Frontal cortex (tissue), 4 donors: ENCODE data around the gene ASPM. TPM values are rescaled to one million over a fixed set of nuclear protein-coding genes. Genes with fewer than 3 reads are reported as not detected.

ENCODE experiments used
- DNase-seq, 2 donors: peaks; one replicate each; pipeline ENCODE4 v3.0.0; 2012; ENCODE audit warnings: low spot score in 2 of 2
- FAIRE-seq: peaks from 2 replicates; lab custom pipeline; 2012; peaks lifted over from hg19 to GRCh38; lab: Jason Lieb, UNC
- total RNA-seq: library from RNA; depleted of rRNA; stranded (reverse); fragments of >200 nt; gene quantifications from one replicate; pipeline ENCODE4 v1.2.3, GENCODE V29; 2014
- donor health status: control.
- donor health status: control.
- donor health status: control.

ASPM gene, protein sequence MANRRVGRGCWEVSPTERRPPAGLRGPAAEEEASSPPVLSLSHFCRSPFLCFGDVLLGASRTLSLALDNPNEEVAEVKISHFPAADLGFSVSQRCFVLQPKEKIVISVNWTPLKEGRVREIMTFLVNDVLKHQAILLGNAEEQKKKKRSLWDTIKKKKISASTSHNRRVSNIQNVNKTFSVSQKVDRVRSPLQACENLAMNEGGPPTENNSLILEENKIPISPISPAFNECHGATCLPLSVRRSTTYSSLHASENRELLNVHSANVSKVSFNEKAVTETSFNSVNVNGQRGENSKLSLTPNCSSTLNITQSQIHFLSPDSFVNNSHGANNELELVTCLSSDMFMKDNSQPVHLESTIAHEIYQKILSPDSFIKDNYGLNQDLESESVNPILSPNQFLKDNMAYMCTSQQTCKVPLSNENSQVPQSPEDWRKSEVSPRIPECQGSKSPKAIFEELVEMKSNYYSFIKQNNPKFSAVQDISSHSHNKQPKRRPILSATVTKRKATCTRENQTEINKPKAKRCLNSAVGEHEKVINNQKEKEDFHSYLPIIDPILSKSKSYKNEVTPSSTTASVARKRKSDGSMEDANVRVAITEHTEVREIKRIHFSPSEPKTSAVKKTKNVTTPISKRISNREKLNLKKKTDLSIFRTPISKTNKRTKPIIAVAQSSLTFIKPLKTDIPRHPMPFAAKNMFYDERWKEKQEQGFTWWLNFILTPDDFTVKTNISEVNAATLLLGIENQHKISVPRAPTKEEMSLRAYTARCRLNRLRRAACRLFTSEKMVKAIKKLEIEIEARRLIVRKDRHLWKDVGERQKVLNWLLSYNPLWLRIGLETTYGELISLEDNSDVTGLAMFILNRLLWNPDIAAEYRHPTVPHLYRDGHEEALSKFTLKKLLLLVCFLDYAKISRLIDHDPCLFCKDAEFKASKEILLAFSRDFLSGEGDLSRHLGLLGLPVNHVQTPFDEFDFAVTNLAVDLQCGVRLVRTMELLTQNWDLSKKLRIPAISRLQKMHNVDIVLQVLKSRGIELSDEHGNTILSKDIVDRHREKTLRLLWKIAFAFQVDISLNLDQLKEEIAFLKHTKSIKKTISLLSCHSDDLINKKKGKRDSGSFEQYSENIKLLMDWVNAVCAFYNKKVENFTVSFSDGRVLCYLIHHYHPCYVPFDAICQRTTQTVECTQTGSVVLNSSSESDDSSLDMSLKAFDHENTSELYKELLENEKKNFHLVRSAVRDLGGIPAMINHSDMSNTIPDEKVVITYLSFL (N-terminal part only)
- total RNA-seq = 7.3 TPM

DNA sequence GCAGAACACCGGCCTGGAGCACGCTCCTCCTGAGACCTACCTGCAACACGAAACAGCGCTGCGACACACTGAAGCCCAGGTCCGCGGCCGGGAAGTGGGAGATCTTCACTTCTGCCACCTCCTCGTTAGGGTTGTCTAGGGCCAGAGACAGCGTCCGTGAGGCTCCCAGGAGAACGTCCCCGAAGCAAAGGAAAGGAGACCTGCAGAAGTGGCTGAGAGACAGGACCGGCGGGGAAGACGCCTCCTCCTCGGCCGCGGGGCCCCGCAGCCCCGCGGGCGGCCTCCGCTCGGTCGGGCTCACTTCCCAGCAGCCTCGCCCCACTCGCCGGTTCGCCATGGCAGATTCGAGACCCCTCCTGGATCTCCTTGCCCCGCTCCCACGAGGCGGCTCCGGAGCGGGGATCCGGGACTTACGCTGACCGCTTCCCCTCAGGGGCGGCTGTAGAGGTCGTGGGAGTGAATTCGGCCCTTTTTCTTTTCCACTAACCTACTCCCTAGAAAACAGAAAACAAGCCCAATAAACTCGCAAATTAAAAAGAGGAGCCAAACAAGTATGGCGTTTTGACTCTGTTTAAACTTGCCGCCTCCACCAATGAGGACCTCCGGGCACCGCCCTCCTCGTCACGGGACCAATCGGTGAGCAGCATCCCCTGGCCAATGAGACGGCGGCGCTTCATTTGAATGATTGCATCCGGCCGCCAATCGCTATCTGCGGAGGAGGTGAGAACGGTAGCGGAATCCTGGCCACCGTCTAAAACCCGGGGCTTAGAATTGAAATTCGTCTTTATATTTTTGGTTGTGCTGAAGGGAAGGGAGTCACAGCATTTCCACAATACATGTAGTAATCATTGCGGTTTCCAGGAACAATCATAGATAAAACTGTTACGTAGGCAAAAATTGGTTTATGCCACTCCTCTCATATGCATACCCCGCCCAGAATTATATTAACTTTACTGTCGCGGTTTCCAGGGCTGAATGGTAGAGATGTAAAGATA is at the start of gene ASPM:
Gene ASPM (minus strand): TSS at position 569 of the 995 bp plus-strand sequence. CDS start 232 bp downstream, at position 337.
- FAIRE-seq (peak; percentile 81), DNase-seq (peak; percentile 73 to 87)

- no peak for DNase-seq
- FAIRE-seq = no peak
Measured at GRCh38 chr1:197195100-197195499, 48.6 kb upstream of the ASPM start.

GRCh38 chr1:197184190-197184589 is 37.7 kb upstream of the ASPM start:
- DNase-seq (no peak), FAIRE-seq (no peak)

DNA sequence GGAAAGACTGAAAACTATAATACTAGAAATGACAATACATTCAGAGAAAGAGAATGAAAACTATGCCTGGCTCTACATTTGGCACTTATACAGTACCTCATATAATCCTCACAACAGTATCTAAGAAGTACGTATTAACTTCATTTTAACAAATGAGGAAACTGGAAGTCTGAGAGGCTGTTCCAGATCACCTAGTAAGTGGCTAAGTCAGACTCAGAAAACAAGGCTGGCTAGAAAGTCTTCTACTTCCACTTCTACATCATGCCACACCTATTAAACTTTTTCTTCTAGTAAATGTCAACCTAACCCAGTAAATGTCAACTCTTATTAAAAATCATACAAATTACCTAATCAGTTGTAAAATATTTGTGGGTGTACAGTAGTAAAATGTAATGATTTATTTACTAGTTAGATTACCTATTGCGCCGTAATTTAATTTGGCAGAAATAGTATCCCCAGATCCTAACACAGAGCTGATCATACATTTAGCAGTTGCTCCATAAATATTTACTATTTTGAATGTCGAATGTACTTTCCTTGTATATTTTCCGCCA is 36.8 kb upstream of the ASPM start:
- DNase-seq (no peak), FAIRE-seq (no peak)

GRCh38 chr1:197182716-197183115 is 36.2 kb upstream of the ASPM start:
- FAIRE-seq (no peak), DNase-seq (no peak)

GRCh38 chr1:197181982-197182381 is 35.5 kb upstream of the ASPM start:
- no peak for FAIRE-seq
- no peak for DNase-seq

GRCh38 chr1:197180252-197180878 is 33.9 kb upstream of the ASPM start:
- FAIRE-seq (no peak), DNase-seq (peak in 1 of 2 donors; percentile 5)

GRCh38 chr1:197178998-197179397 is 32.5 kb upstream of the ASPM start:
- FAIRE-seq (no peak), DNase-seq (no peak)

GRCh38 chr1:197174818-197175217 is 28.3 kb upstream of the ASPM start:
- no peak for DNase-seq
- FAIRE-seq = no peak

GRCh38 chr1:197173571-197174507 is 27.4 kb upstream of the ASPM start:
- FAIRE-seq (no peak), DNase-seq (no peak)

GRCh38 chr1:197171531-197171930 is 25.1 kb upstream of the ASPM start:
- no peak for DNase-seq
- FAIRE-seq = peak; percentile 6

DNA sequence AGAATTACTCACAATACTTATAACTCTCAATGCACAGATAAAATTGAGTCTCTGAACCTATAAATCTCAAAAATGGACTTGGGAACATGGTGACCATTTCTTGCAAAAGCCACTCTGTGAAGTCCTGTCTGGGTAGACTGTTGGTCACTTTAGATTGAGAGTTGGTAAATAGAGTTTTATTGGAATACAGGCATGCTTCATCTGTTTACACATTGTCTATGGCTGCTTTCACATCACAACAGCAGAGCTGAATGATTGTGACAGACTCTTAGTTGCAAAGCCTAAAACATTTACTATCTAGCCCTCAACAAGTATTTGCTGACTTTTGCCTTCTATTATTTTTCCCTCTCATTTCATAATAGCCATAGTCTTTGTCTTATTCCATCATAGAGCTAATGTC is 24.1 kb upstream of the ASPM start:
- DNase-seq (no peak), FAIRE-seq (no peak)

DNA sequence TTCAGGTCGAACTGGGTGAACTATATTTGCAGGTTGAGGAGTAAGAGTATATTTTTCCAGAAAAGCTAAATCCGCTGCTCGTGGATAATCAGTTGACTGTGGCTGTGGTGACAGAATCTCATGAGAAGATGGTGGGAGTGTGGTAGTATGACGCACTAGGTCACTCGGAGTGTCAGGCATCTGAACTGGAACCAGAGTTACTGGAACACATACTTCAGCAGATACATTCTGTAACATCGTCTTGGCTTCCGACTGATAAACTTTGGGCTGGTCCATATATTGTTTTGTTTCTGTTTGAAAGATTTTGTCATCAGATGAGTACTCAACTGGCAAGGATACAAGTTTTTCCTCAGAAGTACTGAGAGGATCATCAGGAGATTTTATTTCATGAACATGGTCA is 13.0 kb upstream of the ASPM start:
- FAIRE-seq (no peak), DNase-seq (no peak)

- FAIRE-seq (no peak), DNase-seq (no peak)
Measured at GRCh38 chr1:197156692-197157091, 10.2 kb upstream of the ASPM start.

GRCh38 chr1:197152662-197153061 is 6.2 kb upstream of the ASPM start:
- FAIRE-seq = no peak
- no peak for DNase-seq

DNA sequence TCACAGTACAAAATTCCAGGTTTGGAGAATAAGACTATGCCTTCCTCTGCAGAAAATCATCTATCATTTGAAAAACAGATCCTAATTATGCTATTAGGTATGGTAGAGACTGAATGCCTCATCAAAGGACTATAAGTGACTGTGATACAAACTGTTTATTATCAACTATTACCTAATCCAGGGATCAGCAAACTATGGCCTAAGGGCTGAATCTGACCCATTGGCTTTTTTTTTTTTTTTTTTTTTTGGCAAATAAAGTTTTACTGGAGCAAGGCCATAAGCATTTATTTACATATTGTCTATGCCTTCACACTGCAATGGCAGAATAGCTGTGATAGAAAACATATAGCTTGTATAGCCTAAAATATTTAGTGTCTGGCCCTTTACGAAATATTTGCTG is 4.7 kb upstream of the ASPM start:
- FAIRE-seq = no peak
- DNase-seq = no peak

DNA sequence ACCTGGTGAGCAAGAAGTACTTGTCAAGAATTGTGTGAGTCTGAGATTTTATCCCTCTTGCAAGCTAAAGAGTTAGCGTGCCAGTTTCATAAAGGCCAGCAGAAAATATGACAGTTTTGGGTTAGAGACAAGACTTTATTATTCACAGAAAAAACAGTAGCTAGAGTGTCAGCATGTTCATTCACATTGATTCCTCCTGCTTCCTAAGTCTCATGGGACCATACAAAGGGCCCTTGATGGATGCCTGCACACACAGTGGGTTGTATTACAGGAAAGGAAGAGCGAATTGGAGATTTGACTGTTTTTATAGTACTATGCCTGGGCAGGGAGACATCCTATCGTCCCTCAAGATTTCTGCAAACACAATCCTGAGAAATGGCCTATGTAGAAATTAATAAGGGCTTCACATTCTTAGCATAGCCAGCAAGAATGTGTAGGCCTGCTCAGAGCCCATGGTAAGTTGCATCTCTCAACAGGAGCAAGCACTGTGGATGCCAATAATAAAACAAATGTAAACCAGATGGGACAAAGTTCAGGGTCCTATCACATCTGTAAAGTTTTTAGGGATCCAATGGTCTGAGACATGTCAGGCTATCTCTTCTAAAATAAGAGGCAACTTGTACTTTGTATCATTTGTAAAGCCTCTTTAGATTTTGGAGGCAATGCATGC is 4.0 kb upstream of the ASPM start:
- no peak for DNase-seq
- no peak for FAIRE-seq
